ENCODE measurements around the gene GNB5.
"Not testable (repeated sequence)": the region's sequence is repeated elsewhere in the genome, so short reads cannot be mapped to it uniquely, and the experiment has no call there.

The GNB5 gene

DNA sequence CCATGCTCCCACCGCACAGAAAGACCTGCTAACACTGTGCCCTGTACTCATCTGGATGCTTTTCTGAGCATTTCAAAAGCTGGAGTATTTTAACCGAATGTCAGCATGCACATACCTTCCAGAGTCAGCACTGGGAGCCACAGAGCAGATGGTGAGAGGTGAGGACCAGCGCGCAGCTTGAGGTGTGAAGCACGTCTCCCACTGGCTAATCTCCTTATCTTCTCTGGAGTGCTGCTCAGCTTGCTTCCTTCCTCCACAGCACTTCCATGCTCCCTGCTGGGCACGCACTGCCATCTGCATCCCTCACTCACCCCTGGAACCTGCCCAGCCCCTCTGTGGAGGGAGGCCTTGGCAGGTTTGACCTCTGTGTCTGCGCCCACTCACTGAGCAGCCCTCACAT, at the start of gene GNB5:
Gene GNB5, minus strand, starts transcription at position 186 of the 400 bp plus-strand sequence. CDS start 6,716 bp downstream, outside the sequence.
- no peak for FAIRE-seq

DNA sequence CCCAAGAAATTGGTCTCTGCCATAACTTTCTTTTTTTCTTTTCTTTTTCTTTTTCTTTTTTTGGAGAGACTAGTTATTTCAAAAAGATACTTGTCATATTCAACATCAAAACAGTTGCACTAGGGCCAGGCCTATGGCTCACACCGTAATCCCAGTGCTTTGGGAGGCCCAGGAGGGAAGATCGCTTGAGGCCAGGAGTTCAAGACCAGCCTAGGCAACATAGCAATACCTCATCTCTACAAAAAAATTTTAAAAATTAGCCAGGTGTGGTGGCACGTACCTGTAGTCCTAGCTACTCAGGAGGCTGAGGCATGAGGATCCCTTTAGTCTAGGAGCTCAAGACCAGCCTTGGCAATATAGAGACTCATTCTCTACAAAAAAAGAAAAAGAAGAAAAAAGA, 49.0 kb upstream of the GNB5 start:
- no peak for FAIRE-seq

DNA sequence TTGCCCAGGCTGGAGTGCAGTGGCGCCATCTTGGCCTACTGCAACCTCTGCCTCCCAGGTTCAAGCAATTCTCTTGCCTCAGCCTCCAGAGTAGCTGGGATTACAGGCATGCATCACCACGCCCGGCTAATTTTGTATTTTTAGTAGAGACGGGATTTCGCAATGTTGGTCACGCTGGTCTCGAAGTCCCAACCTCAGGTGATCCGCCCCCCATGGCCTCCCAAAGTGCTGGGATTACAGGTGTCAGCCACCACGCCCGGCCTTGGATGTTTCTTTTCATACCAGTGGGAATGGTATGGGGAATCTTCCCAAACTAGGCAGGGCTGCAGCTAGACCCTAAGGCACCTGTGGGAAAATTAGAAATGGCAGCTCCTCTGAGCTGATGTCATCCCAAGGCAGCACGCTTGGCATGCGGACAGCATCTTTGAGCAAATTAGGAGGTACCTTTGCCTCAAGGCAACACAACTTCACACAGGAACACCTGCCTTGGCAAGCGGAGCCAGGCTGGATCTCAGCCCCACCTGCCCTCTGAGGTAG, 47.9 kb upstream of the GNB5 start:
- not testable (repeated sequence) for FAIRE-seq

DNA sequence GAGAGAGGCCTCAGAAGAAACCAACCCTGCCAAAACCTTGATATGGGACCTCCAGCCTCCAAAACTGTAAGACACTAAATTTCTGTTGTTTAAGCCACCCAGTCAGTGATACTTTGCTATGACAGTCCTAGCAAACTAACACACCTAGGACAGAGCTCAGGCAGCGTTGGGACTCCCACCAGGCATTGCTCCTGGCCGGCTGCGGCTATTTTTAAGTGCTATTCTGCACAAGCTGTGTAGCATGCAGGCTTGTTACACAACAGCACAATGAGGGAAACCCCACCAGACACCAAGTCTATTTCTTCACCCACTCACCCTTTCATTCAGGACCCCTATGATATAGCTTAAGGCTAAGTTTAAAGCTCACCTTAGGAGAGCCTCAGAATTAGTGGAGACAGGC, 47.0 kb upstream of the GNB5 start:
- no peak for FAIRE-seq

DNA sequence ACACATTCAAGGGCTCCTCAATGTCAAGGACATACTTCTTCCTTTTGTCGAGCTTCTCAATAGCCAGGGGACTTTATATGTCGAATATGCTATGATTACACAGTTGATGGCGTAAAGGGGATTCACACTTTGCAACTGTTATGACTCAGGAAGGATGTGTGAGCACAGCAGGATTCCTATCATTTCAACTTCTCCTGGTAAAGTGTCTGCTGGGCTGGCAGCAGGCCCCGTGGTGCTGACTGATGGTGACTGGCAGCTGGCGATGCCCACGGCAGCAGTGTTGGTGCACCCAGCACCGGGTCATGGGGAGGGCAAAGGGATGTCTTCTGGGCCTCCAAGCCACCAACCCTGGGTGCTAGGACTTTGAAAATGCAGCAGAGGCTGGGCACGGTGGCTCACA, 44.8 kb upstream of the GNB5 start:
- no peak for FAIRE-seq

DNA sequence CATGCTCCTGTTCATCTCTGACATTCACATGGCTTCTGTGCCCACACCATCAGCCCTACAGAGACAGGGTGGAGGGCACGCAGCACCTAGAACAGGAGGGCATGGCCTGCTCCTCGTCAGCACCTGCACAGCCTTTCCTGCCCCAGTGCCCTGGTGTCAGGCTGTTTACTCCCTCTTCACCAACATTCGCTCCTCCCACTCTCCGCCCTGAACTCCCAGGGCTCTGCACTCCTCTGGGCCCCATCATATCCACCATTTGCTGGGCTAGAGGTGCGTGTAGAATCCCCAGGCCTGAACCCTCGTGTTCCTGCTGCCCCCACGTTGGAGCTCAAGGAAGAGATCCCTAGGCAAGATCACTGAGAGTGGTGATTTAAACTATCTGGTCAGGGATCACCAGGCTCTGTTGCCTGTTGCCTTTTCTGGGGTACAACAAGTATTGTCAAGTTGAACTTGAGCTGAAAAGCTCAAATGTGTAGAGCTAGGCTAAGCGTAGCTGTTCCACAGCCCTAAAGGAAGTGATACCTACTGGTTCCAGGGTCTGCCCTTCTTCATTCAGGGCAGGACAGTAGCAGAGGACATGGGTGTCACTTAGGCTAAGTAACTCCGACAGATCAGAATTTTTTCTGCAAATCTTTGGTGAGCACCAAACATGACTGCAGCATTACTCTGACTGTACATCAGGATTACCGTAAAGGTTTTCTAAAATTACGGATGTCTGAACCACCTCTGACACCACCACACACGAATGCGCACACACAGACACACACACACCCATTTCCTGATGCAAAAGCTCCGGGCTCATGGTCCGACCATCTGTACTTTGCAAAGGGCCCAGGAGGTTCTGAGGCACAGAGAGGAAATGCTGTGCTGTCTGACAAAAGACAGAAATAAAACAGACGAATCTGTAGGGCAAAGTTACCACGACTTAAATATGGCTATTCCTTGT, 43.7 kb upstream of the GNB5 start:
- FAIRE-seq, result no peak

DNA sequence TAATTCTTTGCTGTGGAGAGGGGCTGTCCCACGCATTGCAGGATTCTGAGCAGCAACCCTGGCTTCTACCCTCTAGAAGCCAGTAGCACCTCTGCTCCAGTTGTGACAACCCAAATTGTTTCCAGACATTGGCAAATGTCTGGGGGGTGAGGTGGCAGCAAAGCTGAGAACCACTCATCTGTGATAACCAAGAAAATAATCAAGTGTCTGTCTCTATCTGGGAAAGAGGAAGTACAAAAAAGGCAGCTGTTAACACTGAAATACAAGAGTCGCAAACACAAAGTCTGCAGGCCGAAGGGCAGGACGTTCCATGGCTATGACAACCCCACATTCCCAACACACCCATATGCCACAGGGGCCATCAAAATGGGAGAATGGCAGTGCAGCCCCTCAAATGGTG, 42.2 kb upstream of the GNB5 start:
- no peak for FAIRE-seq

DNA sequence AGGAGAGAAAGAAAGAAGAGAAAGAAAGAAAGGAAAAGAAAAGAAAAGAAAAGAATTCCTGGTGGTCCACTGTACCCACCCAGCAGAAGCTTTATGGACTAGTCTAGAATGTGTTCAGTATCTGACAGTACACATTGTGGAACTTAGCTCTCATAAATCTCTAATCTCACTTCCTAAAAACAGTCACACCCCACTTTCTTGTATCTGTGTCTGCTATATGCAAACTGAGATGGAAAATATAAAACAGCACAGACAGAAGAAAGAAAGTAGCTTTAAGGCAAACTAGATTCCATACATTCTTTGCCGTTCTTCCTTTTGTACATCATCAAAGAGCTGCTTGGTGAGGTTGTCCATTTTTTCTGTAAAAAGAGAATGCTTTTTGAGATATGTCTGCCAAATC, 41.1 kb upstream of the GNB5 start:
- FAIRE-seq, result no peak

DNA sequence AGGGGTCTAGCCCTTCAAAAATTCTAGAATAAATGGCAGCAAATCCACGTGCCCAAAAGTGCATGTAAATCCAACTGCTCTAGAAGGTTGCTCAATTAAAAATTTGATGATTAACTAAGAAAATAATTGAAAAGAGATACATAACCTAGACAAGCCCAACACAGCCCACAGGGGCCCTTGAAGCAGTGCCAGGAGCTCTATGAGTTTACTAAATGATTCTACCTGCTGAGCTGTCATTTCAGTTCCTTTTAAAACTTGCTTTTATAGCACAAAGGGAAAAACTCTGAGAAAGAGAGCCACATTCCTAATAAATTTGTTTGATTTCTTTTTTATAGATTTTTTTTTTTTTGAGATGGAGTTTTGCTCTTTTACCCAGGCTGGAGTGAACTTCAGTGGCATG, 38.9 kb upstream of the GNB5 start:
- no peak for FAIRE-seq

DNA sequence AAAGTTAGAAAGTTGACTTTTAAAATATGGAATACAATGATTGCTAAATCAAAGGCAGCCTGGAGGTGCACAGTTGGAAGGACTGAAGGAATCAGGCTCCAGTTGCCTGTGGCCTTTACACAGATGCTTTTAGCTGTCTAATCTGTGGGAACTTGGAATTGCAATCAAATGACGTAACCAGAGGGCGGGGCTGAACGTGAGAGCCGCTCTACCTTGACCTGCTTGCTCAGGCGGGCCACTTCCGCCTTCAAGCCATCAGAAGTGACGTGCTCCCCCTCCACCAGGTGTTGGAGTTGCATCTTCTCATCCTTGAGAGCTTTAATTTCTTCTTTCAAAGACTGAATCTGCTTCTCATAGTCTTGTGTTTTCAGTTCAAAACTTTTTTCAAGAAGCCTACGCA, 37.7 kb upstream of the GNB5 start:
- FAIRE-seq, result no peak

DNA sequence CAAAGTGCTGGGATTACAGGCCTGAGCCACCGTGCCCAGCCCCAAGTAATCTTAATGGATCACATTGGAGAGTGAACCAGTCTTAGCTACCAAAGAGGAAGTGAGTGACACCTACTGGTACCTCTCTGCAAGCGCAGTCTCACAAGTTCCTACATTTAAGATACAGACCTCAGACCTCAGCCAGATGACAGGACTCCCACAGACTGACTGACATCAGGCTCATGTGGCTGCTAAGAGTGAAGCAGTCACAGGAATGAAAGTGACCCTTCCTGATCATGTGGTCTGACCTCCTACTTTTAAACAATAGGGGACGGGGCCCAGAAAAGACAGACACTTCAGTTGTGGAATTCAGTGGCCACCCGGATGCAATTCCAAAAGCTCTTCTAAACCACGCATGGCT, 36.3 kb upstream of the GNB5 start:
- no peak for FAIRE-seq

DNA sequence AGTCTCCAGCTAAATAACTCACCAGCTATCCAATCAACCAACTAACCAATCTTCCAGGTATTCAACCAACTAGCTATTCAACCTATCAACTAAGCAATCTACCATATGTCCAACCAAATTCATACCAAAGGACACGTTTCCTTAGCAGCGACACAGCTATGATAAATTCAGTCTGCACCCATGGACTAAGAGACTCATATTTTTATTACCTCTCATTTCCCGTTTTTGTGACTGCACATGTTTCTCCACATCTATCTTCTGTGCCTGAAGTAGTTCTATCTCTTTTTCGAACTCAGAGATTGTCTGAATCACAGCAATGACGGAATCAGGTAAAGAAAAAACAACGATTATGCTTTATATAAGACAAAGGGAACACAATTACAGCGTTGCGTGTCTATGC, 34.0 kb upstream of the GNB5 start:
- FAIRE-seq, result no peak

DNA sequence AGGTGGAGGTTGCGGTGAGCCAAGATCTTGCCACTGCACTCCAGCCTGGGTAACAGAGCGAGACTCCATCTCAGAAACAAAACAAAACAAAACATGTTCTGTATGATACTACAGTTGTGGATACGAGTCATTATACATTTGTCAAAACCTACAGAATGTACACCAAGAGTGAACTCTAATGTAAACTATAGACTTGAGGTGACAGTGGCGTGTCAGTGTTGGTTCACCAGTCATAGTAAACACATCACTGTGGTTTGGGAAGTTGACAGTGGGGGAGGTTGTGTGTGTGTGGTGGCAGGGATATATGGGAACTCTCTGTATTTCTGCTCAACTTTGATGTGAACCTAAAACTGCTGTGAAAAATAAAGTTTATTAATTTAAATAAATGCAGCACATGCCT, 33.0 kb upstream of the GNB5 start:
- FAIRE-seq, result no peak

DNA sequence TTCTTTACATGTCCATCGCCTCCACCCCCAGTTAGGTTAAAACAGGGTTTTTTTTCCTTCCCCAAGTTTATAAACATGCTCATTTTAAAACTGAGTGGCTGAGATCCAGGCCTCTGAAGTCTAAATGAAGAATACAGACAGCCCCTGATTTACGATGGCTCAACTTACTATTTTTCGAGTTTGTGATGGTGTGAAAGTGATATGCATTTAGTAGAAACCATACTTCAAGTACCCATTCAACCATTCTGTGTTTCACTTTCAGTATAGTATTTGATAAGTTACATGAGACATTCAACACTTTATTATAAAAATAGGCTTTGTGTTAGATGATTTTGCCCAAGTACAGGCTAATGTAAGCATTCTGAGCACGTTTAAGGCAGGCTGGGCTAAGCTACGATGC, 30.5 kb upstream of the GNB5 start:
- no peak for FAIRE-seq

DNA sequence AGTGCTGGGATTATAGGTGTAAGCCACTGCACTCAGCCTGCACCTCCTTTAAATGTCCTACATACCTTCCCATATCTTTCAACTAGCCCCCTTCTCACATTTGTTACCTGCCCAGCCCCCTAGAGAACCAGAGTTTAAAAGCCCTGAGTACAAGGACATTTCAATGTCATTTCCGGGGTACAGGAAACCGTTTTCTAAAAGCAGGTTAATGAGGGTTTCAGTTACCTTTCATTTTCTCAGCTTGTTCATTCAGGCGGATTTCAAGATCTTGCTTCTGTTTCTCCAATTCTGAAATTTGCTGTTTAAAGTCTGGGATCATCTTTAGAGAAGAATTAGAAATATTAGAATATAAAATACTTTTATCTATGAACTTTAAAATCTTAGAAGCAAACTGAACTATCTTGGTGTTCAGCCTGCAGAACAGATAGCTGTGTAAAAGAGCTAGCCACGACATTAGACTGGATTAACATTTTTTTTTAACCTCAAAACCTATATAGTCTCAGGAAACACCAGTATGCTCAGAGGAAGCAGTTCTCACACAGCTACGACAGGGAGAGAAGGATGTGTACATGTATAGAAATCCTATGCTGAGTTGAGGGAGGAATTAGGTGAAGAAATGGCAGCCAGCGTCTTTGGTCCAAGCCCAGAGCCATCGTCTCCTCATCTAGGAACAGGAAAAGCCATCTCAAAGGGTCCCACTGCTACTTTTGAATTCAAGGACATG, 29.9 kb upstream of the GNB5 start:
- FAIRE-seq, result no peak

DNA sequence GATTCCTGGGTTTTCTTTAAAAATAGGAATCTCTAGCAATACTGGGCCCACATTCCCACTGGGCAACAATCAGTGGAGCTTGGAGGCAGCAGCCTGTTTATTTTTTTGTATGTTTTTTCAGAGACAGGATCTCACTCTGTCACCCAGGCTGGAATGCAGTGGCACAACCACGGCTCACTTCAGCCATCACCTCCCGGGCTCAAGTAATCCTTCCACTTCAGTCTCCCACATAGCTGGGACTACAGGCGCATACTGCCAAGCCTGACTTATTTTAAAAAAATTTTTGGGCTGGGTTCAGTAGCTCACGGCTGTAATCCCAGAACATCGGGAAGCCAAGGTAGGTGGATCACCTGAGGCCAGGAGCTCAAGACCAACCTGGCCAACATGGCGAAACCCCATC, 29.1 kb upstream of the GNB5 start:
- FAIRE-seq, result no peak

DNA sequence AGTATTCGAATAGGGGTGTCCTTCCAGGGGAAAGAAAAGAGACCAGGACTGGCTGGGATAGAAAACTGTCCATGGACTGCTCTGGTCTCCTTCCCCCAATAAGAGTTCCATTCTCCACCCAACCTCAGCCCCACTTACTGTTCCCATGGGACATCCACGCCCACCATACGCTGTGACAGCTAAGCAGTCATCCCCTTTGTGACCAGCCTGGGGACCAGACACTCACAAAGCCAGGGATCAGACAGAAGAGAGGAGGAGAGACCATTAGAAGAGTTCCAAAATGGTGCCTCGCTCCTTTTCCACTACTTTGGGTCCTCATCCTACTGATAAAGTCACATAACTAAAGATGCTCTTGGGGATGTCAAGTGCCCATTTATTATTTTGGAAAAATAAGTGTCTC, 27.6 kb upstream of the GNB5 start:
- no peak for FAIRE-seq

DNA sequence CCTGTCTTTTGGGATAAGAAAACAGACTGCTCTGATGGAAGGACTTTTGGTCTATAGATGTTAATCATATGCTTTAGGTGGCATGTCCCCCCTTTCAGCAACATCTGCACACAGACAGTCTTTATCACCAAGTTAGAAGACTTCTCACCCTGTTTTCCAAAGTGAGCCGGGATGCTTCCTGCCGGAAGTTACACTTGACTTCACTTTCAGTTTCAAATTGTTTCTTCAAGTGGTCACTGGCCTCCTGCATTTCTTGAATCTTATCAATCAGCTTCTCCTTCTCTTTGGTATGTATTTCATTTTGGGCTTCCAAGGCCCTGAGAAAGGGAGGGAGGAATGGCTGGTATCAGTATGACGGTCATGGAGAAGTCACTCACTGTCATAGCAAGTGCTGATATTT, 27.2 kb upstream of the GNB5 start:
- FAIRE-seq, result no peak

DNA sequence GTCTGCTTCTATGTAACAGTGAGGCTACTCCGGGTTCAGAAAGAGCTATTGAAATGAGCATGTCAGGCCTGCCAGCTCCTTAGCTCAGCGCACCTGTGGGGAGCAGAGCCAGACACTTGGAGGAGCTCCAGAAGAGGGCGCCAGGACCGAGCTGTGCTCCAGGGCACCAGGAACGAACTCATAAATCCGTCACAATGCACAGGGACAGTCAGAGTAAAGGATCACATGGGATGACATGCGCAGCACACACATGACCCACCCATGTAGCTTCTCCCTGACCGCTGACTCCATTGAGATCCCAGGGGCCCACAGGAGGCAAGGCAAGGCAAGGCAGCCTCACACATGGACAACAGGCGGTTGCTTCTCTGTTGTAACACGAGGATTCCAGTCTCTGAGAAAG, 26.0 kb upstream of the GNB5 start:
- no peak for FAIRE-seq

DNA sequence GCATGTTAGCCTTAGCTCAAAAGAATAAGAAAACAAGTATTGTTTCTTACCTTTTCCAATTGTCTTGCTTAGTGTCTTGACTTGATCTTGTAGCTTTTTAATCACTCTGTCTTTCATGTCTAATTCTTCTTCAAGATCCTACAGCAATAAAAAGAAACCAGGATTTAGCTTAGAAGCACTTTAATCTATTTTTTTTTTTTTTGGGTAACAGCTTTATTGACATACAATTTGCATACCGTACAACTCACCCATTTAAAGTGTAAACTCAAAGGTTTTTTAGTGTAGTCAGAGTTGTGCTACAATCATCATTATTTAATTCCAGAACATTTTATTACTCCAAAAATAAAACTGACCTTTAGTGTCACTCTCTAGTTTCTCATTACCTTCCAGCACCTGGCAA, 23.4 kb upstream of the GNB5 start:
- FAIRE-seq, result no peak

DNA sequence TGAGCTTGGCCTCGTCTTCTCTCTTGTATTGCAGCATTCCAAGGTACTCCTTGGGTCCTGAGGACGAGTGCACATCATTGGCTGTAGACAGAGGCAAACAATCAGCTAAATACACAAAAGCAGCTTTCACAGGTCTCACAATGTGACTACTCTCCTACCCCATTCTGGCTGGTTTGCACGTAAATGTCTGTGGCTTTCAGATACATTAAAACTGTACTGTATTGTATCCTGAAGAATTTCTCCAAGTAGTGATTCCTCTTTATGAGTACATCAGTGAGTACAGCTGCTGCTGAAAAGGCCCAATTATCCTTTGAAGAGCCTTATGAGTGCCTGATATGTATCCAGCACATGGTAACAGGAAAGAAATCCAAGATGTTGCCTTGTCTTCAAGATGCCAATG, 22.0 kb upstream of the GNB5 start:
- FAIRE-seq, result no peak

DNA sequence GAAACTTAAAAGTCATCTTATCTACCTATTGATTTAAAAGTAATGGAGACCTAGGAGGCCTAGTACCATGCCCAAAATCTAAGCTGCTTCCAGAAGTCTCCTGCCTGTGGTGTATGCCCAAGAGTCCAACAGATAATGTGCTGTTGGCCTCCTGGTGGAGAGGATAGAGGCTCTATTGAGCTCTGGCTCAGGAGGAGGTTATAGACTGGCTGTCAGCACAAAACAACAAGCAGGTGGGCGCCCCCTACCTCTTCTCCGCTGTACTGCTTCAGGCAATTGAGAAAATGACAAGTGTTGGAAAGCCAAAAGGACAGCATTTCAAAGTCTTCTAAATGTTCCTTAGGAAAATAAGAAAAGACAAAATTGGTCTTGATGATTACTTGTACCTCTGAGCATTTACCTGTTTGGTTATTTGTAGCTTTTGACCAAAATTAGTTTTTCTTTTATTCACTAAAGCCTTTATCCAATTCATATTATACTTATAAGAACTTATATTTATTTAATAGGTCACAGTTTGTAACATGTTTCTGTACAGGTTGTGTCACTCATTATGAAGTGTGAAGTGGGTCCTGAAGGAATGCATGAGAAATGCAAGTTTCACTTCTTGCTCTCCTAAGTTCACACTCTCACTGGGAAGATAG, 17.2 kb upstream of the GNB5 start:
- no peak for FAIRE-seq

DNA sequence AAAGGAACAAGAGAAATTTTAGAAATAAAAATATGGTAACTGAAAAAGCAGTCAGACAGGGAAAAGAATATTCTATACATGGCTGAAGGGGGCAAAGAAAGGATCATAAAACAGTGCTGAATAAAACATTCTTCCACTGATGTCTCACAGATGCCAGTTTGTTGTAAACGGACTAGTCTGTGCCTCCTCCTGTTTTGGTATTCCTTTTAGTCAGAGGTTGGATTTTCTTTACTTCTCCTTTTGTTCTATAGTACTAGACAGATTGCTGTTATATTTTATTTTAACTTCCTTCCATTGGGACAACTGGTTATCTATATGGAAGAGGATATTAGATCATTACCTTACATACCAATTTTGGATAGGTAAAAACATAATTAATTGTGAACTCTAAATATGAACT, 16.0 kb upstream of the GNB5 start:
- no peak for FAIRE-seq

DNA sequence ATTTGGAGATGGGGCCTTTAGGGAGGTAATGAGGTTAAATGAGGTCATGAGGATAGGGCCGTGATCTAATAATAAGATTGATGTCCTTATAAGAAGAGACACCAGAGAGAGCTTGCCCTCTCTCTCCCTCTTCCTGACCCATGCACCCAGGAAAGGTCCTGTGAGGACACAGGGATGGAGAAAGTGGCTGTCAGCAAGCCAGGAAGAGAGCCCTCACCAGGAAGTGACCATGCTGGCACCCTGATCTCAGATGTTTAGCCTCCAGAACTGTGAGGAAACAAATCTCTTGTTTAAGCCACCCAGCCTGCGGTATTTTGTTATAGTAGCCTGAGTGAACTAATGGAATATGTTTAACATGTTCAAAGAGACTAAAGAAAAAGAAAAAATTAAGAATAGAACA, 15.3 kb upstream of the GNB5 start:
- FAIRE-seq, result no peak
